A549 (cell line): ENCODE data around the gene EPOP. TPM values are rescaled to one million over a fixed set of nuclear protein-coding genes. Genes with fewer than 3 reads are reported as not detected.

Source experiments
- ATAC-seq, 2 experiments: fragments of 200-7000 bp in 1 of 2; fragments of >200 bp in 1 of 2; cut with Nextera tagmentation in 1 of 2; cut with Tn5 transposase in 1 of 2; 3 replicates each; pipeline versions ENCODE4 v1.8.0 to v1.9.1; 2018 to 2020; ENCODE audit warnings: mild to moderate bottlenecking in 1 of 2, moderate library complexity in 1 of 2
- CTCF ChIA-PET: fragments of 300-600 bp; sonication (Branson Sonifier 250); formaldehyde crosslinking; extraction: SDS; loops from one replicate; lab custom pipeline; 2021; ENCODE audit warnings: antibody characterized with exemption, inconsistent platforms; lab: Yijun Ruan, JAX
- POLR2A ChIA-PET: fragments of 350-600 bp; formaldehyde crosslinking; extraction: SDS; loops from one replicate; lab custom pipeline; 2021; ENCODE audit warnings: antibody characterized with exemption, inconsistent platforms; lab: Yijun Ruan, JAX
- DNase-seq, 2 experiments: peaks; one replicate each; pipeline versions ENCODE4 v3.0.0 to v3.0.0-alpha.2; 2011 to 2016; ENCODE audit warnings: low read depth in 1 of 2, low spot score in 1 of 2
- FAIRE-seq: peaks from 2 replicates; lab custom pipeline; 2011; peaks lifted over from hg19 to GRCh38; lab: Jason Lieb, UNC
- H3K27ac ChIP-seq, 2 experiments: fragments of >200 bp; sonication (Bioruptor Twin); formaldehyde crosslinking; 3 replicates each; pipeline ENCODE4 v1.5.1; 2016 to 2017
- H3K4me1 ChIP-seq: fragments of >200 bp; sonication (Bioruptor Twin); formaldehyde crosslinking; 3 replicates; pipeline ENCODE4 v1.6.1; 2016
- H3K4me2 ChIP-seq: fragments of >200 bp; sonication (Bioruptor Twin); formaldehyde crosslinking; 3 replicates; pipeline ENCODE4 v1.6.1; 2016
- H3K4me3 ChIP-seq: fragments of >200 bp; sonication (Bioruptor Twin); formaldehyde crosslinking; 3 replicates; pipeline ENCODE4 v1.5.1; 2016
- H3K9me3 ChIP-seq: fragments of >200 bp; sonication (Bioruptor Twin); formaldehyde crosslinking; 3 replicates; pipeline ENCODE4 v1.6.1; 2016
- BHLHE40 ChIP-seq: IDR thresholded peaks from 2 replicates; pipeline ENCODE4 v1.6.1; 2012; ENCODE audit warnings: low read depth, low read length, inconsistent platforms
- CBX8 ChIP-seq: fragments of 200-600 bp; sonication (generic); IDR thresholded peaks from 2 replicates; pipeline ENCODE4 v1.6.1; 2016
- EHMT2 ChIP-seq: fragments of 200-600 bp; sonication (generic); IDR thresholded peaks from 2 replicates; pipeline ENCODE4 v1.6.1; 2016; ENCODE audit warnings: antibody characterized with exemption, low read depth, mild to moderate bottlenecking, moderate library complexity
- FOSB ChIP-seq: fragments of 250-450 bp; sonication (Bioruptor Pico); IDR thresholded peaks from 2 replicates; pipeline ENCODE4 v1.5.0; 2020; ENCODE audit warnings: mild to moderate bottlenecking, moderate library complexity
- FOXS1 ChIP-seq: fragments of 250-450 bp; sonication (Bioruptor Pico); IDR thresholded peaks from 2 replicates; pipeline ENCODE4 v1.5.0; 2020; ENCODE audit warnings: mild to moderate bottlenecking, moderate library complexity
- GATA3 ChIP-seq: IDR thresholded peaks from 2 replicates; pipeline ENCODE4 v1.6.1; 2012; ENCODE audit warnings: borderline replicate concordance
- JUN ChIP-seq, 2 experiments: fragments of >200 bp; sonication (Bioruptor Twin); formaldehyde crosslinking; IDR thresholded peaks; 2 replicates in 1 of 2; 3 replicates in 1 of 2; pipeline ENCODE4 v1.6.1; 2016 to 2017
- KDM1A ChIP-seq: fragments of 200-600 bp; sonication (generic); IDR thresholded peaks from 2 replicates; pipeline ENCODE4 v1.6.1; 2016; ENCODE audit warnings: low read depth, mild to moderate bottlenecking
- POLR2AphosphoS2 ChIP-seq: conservative IDR thresholded peaks from 2 replicates; pipeline ENCODE4 v1.6.1; 2012; ENCODE audit warnings: low read length, improper control_type of control experiment, inconsistent platforms
- RCOR1 ChIP-seq: fragments of 150-350 bp; IDR thresholded peaks from 2 replicates; pipeline ENCODE4 v1.6.1; 2014; ENCODE audit warnings: antibody characterized with exemption, low read length, low read depth
- SMC3 ChIP-seq: fragments of >200 bp; sonication (Bioruptor Twin); formaldehyde crosslinking; IDR thresholded peaks from 3 replicates; pipeline ENCODE4 v1.6.1; 2018; ENCODE audit warnings: inconsistent platforms
- ZFP36 ChIP-seq: fragments of 450-650 bp; IDR thresholded peaks from 2 replicates; pipeline ENCODE4 v1.6.1; 2014; ENCODE audit warnings: borderline replicate concordance; ENCODE audit not compliant: partially characterized antibody
- ZNF302 ChIP-seq: fragments of 250-450 bp; sonication (Bioruptor Pico); IDR thresholded peaks from 2 replicates; pipeline ENCODE4 v1.9.0; 2021; ENCODE audit warnings: inconsistent platforms, mild to moderate bottlenecking, moderate library complexity
- WGBS: methylation state at CpG from one replicate; pipeline ENCODE4 v1.1.6; 2017; ENCODE audit errors: missing lambda C conversion rate; 5-methylcytosine and 5-hydroxymethylcytosine counted together
- polyA plus RNA-seq, 4 experiments: library from polyadenylated mRNA; depleted of rRNA in 3 of 4; stranded (reverse); fragments of >200 nt; fragmentation: RNase III in 1 of 4; extraction: RNeasy Plus Mini Kit Qiagen cat#74134 plus additional on column Dnase treatment in 1 of 4; gene quantifications; 2 replicates in 3 of 4; 3 replicates in 1 of 4; pipeline ENCODE4 v1.2.3, GENCODE V29; 2011 to 2017
- TF ChIP-seq, protein P1 (sequence below): fragments of 250-450 bp; sonication (Bioruptor Pico); IDR thresholded peaks from 2 replicates; pipeline ENCODE4 v1.5.0; 2020; ENCODE audit warnings: low read depth, mild to moderate bottlenecking, moderate library complexity
- TF ChIP-seq, protein P2 (sequence below): fragments of 450-650 bp; IDR thresholded peaks from 2 replicates; pipeline ENCODE4 v1.6.1; 2014; ENCODE audit warnings: antibody characterized with exemption
- TF ChIP-seq, protein P3 (sequence below): IDR thresholded peaks from 2 replicates; pipeline ENCODE4 v1.6.1; 2012; ENCODE audit warnings: low read depth, borderline replicate concordance
- TF ChIP-seq, protein P4 (sequence below): fragments of >200 bp; sonication (Bioruptor Twin); formaldehyde crosslinking; IDR thresholded peaks from 3 replicates; pipeline ENCODE4 v1.6.1; 2016
- TF ChIP-seq, protein P5 (sequence below): IDR thresholded peaks from 2 replicates; pipeline ENCODE4 v1.6.1; 2012
- TF ChIP-seq, protein P6 (sequence below): fragments of 200-600 bp; sonication (generic); IDR thresholded peaks from 2 replicates; pipeline ENCODE4 v1.6.1; 2016; ENCODE audit warnings: antibody characterized with exemption, mild to moderate bottlenecking, moderate library complexity

EPOP gene
- polyA plus RNA-seq, 2 of the 4 experiments (the other 2 are of a cell fraction), result 5.1 to 12.1 TPM

DNA sequence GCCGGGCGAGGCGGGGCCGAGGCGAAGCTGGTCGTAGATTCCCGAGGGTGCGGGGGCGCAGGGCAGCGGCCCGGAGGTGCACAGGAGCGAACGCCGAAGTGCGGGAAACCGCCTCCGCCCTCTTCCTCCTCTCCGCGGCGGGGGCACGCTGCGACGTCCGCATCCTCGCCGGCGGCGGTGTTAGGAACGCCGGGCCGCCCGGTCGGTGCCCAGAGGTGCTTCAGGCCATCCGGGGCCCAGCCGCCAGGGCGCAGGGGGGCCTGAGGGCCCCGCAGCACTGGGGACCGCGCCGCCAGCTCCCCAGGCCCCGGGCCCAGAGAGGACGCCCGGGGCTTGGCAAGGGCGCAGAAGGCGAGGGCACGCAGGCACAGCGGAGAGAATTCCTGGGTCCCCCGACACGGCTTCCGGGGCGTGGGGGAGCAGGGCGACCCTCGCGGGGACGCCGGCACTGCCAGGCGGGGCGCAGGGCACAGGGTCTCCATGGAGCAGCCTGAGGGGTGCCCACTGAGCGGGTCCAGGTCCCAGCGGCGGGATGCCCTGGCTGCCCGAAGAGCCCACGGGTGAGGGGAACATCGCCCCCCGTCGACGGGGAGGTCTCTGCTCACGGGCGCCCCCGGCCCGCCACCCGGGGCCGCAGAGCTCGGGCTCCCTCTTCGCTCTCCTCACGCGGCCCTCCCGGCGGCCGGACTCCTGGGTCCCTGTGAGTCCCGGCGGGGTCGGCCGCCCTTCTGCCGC lies 576 bp downstream of the EPOP start (continued):
- TF ChIP-seq GATA3 (no peak), FOXS1 (CRISPR knock-in tag) (no peak)

DNA sequence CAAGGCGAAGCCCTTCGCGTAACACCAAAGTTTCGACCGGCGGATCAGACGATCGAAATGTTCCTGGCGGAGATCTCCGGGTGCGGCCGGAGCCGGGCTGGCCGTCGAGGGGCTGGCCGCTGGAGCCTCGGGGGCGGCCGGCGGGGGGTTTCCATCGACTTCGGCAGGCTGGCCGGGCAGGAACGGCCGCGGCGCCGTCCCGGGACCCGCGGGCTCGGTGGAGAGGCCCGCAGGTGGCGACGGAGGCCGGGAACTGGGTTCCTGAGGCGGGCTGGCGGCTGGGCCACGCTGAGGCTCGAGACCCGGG lies 1.1 kb downstream of the EPOP start:
- H3K4me1 ChIP-seq, result peaks cover 41% of the 10 kb centered on the region
- peak overlapping the region; percentile 75 for H3K4me3 ChIP-seq
- TF ChIP-seq, protein P1, sequence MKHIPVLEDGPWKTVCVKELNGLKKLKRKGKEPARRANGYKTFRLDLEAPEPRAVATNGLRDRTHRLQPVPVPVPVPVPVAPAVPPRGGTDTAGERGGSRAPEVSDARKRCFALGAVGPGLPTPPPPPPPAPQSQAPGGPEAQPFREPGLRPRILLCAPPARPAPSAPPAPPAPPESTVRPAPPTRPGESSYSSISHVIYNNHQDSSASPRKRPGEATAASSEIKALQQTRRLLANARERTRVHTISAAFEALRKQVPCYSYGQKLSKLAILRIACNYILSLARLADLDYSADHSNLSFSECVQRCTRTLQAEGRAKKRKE (CRISPR knock-in tag), result no peak
- TF ChIP-seq FOXS1 (CRISPR knock-in tag) (no peak), ZFP36 (no peak), JUN (IDR thresholded peaks at IDR 0.05) (no peak), SMC3 (no peak), CBX8 (no peak), ZNF302 (no peak), POLR2AphosphoS2 (no peak), RCOR1 (no peak), BHLHE40 (no peak), EHMT2 (no peak), KDM1A (no peak), FOSB (no peak)
- TF ChIP-seq, protein P2, sequence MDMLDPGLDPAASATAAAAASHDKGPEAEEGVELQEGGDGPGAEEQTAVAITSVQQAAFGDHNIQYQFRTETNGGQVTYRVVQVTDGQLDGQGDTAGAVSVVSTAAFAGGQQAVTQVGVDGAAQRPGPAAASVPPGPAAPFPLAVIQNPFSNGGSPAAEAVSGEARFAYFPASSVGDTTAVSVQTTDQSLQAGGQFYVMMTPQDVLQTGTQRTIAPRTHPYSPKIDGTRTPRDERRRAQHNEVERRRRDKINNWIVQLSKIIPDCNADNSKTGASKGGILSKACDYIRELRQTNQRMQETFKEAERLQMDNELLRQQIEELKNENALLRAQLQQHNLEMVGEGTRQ, result no peak
- TF ChIP-seq, protein P3, sequence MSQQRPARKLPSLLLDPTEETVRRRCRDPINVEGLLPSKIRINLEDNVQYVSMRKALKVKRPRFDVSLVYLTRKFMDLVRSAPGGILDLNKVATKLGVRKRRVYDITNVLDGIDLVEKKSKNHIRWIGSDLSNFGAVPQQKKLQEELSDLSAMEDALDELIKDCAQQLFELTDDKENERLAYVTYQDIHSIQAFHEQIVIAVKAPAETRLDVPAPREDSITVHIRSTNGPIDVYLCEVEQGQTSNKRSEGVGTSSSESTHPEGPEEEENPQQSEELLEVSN, result no peak
- TF ChIP-seq, protein P4, sequence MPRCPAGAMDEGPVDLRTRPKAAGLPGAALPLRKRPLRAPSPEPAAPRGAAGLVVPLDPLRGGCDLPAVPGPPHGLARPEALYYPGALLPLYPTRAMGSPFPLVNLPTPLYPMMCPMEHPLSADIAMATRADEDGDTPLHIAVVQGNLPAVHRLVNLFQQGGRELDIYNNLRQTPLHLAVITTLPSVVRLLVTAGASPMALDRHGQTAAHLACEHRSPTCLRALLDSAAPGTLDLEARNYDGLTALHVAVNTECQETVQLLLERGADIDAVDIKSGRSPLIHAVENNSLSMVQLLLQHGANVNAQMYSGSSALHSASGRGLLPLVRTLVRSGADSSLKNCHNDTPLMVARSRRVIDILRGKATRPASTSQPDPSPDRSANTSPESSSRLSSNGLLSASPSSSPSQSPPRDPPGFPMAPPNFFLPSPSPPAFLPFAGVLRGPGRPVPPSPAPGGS, result no peak
- TF ChIP-seq, protein P5, sequence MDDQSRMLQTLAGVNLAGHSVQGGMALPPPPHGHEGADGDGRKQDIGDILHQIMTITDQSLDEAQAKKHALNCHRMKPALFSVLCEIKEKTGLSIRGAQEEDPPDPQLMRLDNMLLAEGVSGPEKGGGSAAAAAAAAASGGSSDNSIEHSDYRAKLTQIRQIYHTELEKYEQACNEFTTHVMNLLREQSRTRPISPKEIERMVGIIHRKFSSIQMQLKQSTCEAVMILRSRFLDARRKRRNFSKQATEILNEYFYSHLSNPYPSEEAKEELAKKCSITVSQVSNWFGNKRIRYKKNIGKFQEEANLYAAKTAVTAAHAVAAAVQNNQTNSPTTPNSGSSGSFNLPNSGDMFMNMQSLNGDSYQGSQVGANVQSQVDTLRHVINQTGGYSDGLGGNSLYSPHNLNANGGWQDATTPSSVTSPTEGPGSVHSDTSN, result no peak
- TF ChIP-seq, protein P6, sequence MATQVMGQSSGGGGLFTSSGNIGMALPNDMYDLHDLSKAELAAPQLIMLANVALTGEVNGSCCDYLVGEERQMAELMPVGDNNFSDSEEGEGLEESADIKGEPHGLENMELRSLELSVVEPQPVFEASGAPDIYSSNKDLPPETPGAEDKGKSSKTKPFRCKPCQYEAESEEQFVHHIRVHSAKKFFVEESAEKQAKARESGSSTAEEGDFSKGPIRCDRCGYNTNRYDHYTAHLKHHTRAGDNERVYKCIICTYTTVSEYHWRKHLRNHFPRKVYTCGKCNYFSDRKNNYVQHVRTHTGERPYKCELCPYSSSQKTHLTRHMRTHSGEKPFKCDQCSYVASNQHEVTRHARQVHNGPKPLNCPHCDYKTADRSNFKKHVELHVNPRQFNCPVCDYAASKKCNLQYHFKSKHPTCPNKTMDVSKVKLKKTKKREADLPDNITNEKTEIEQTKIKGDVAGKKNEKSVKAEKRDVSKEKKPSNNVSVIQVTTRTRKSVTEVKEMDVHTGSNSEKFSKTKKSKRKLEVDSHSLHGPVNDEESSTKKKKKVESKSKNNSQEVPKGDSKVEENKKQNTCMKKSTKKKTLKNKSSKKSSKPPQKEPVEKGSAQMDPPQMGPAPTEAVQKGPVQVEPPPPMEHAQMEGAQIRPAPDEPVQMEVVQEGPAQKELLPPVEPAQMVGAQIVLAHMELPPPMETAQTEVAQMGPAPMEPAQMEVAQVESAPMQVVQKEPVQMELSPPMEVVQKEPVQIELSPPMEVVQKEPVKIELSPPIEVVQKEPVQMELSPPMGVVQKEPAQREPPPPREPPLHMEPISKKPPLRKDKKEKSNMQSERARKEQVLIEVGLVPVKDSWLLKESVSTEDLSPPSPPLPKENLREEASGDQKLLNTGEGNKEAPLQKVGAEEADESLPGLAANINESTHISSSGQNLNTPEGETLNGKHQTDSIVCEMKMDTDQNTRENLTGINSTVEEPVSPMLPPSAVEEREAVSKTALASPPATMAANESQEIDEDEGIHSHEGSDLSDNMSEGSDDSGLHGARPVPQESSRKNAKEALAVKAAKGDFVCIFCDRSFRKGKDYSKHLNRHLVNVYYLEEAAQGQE, result no peak
- peak in 1 of 2 experiments; percentile 40 for DNase-seq
- peak overlapping the region; percentile 80 to 92; a peak in 5 of 6 replicates for H3K27ac ChIP-seq
- ChIA-PET POLR2A (interaction anchor here (0.5 to 1.3 kb wide), 2 partner anchors 61 to 196 kb away, joined by 3 to 4 read pairs; no protein-coding TSS in a partner anchor), CTCF (interaction anchor here (0.7 to 12.7 kb wide), 6 partner anchors 11 to 181 kb away, joined by 3 to 207 read pairs (median 24); partner anchors contain the start of gene SRCIN1)
- H3K4me2 ChIP-seq, result peak overlapping the region; percentile 88
- FAIRE-seq, result no peak
- H3K9me3 ChIP-seq, result no peaks in the 10 kb centered on the region
- WGBS, result 100% methylated on average over 3 of the region's 41 CpGs
- ATAC-seq, result peak; percentile 9 to 10; a peak in 3 of 6 replicates
